ENCODE data around the gene SECTM1.

The SECTM1 gene

GRCh38 chr17:82320956-82321927 is 12.3 kb downstream of the SECTM1 start:
- H3K27ac Mint-ChIP-seq = no peak overlapping the region
- H3K4me1 Mint-ChIP-seq = peaks cover 5% of the 10 kb centered on the region
- TF ChIP-seq CTCF (IDR thresholded peaks at IDR 0.05; ENCODE audit: unreplicated experiment in 3 of 3) = peak; percentile 65 to 77 (median 77)
- H3K27me3 Mint-ChIP-seq (ENCODE audit: low read depth) = peaks cover 17% of the 10 kb centered on the region
- H3K4me3 Mint-ChIP-seq = no peak overlapping the region
- H3K9me3 Mint-ChIP-seq = no peaks in the 10 kb centered on the region
- no peaks in the 10 kb centered on the region for H3K36me3 Mint-ChIP-seq (ENCODE audit: low read depth)

- no peak for TF ChIP-seq CTCF (IDR thresholded peaks at IDR 0.05; ENCODE audit: unreplicated experiment in 3 of 3)
- Mint-ChIP-seq H3K27me3 (ENCODE audit: low read depth) (peaks cover 18% of the 10 kb centered on the region), H3K4me1 (peaks cover 10% of the 10 kb centered on the region), H3K9me3 (no peaks in the 10 kb centered on the region), H3K27ac (no peak overlapping the region), H3K4me3 (no peak overlapping the region), H3K36me3 (ENCODE audit: low read depth) (no peaks in the 10 kb centered on the region)
Observed at GRCh38 chr17:82320140-82320840, 13.3 kb downstream of the SECTM1 start.

- Mint-ChIP-seq H3K36me3 (ENCODE audit: low read depth) (no peaks in the 10 kb centered on the region), H3K4me1 (peaks cover 6% of the 10 kb centered on the region), H3K27me3 (ENCODE audit: low read depth) (peaks cover 15% of the 10 kb centered on the region), H3K9me3 (no peaks in the 10 kb centered on the region), H3K27ac (no peak overlapping the region), H3K4me3 (no peak overlapping the region)
- TF ChIP-seq CTCF (IDR thresholded peaks at IDR 0.05; ENCODE audit: unreplicated experiment in 3 of 3) = no peak
Observed at GRCh38 chr17:82319619-82320062, 13.9 kb downstream of the SECTM1 start.

- no peak for TF ChIP-seq CTCF (IDR thresholded peaks at IDR 0.05; ENCODE audit: unreplicated experiment in 3 of 3)
- no peak overlapping the region for H3K4me3 Mint-ChIP-seq
- no peaks in the 10 kb centered on the region for H3K9me3 Mint-ChIP-seq
- H3K27ac Mint-ChIP-seq = no peak overlapping the region
- peaks cover 5% of the 10 kb centered on the region for H3K4me1 Mint-ChIP-seq
- H3K27me3 Mint-ChIP-seq (ENCODE audit: low read depth) = peaks cover 18% of the 10 kb centered on the region
- no peaks in the 10 kb centered on the region for H3K36me3 Mint-ChIP-seq (ENCODE audit: low read depth)
Observed at GRCh38 chr17:82318772-82319606, 14.6 kb downstream of the SECTM1 start.

GRCh38 chr17:82318169-82318498 is 15.4 kb downstream of the SECTM1 start:
- Mint-ChIP-seq H3K4me1 (peaks cover 5% of the 10 kb centered on the region), H3K4me3 (no peak overlapping the region), H3K9me3 (no peaks in the 10 kb centered on the region), H3K27ac (no peak overlapping the region), H3K27me3 (ENCODE audit: low read depth) (peaks cover 23% of the 10 kb centered on the region), H3K36me3 (ENCODE audit: low read depth) (no peaks in the 10 kb centered on the region)
- no peak for TF ChIP-seq CTCF (IDR thresholded peaks at IDR 0.05; ENCODE audit: unreplicated experiment in 3 of 3)

Measured in nephron (organoid).